Activated CD4-positive, alpha-beta T cell treated with anti-CD3 and anti-CD28 coated beads, Interleukin-2, amount 50 U/mL, for 24 hours (primary cell): Measurements from ENCODE around the gene KCNMB2.
"Not testable (repeated sequence)": the region's sequence is repeated elsewhere in the genome, so short reads cannot be mapped to it uniquely, and the experiment has no call there.

ENCODE experiments used
- DNase-seq, 2 donors: peaks; one replicate each; pipeline ENCODE4 v3.0.0-alpha.2; 2020; ENCODE audit warnings: low read depth in 1 of 2, low spot score in 1 of 2

Gene KCNMB2

GRCh38 chr3:178850450-178851190 lies 314.4 kb downstream of the KCNMB2 start:
- no peak for DNase-seq

- no peak for DNase-seq
These were observed 315.3 kb downstream of the KCNMB2 start for GRCh38 chr3:178851564-178851963.

GRCh38 chr3:178856804-178857203 lies 320.6 kb downstream of the KCNMB2 start:
- DNase-seq, result no peak

- DNase-seq, result no peak
These were observed 323.1 kb downstream of the KCNMB2 start for GRCh38 chr3:178859386-178859785.

GRCh38 chr3:178859900-178860436 lies 323.7 kb downstream of the KCNMB2 start:
- not testable (repeated sequence) for DNase-seq

- DNase-seq, result no peak
These were observed 332.4 kb downstream of the KCNMB2 start for GRCh38 chr3:178868681-178869080.

- no peak for DNase-seq
These were observed 333.8 kb downstream of the KCNMB2 start for GRCh38 chr3:178870085-178870484.

GRCh38 chr3:178875157-178875556 lies 338.9 kb downstream of the KCNMB2 start:
- DNase-seq, result no peak

GRCh38 chr3:178875836-178876235 lies 339.6 kb downstream of the KCNMB2 start:
- DNase-seq, result no peak

- no peak for DNase-seq
These were observed 344.0 kb downstream of the KCNMB2 start for GRCh38 chr3:178880274-178880673.
